Stimulated activated CD4-positive, alpha-beta T cell treated with anti-CD3 and anti-CD28 coated beads, Interleukin-12 subunit alpha, Interleukin-12 subunit beta, amount 100 ng/mL, for 24 hours (primary cell): ENCODE results near the gene EXOC1.

ENCODE experiments used
- DNase-seq, 2 experiments: peaks; one replicate each; pipeline ENCODE4 v3.0.0-alpha.2; 2020; ENCODE audit warnings: low read depth in 2 of 2

EXOC1 gene

GRCh38 chr4:55951191-55951922, 97.9 kb downstream of the EXOC1 start:
- no peak for DNase-seq
